K562 (cell line): ENCODE measurements around the gene MRPL2. TPM values are rescaled to one million over a fixed set of nuclear protein-coding genes. Genes with fewer than 3 reads are reported as not detected.

Experiments
- ARID1B ChIP-seq: fragments of 450-650 bp; IDR thresholded peaks from 2 replicates; pipeline ENCODE4 v1.6.1; 2016; ENCODE audit warnings: antibody characterized with exemption, mild to moderate bottlenecking, inconsistent platforms
- E2F3 ChIP-seq: fragments of 250-450 bp; sonication (Bioruptor Pico); IDR thresholded peaks from 2 replicates; pipeline ENCODE4 v1.4.0; 2020; ENCODE audit warnings: mild to moderate bottlenecking
- EP400 ChIP-seq: fragments of 450-650 bp; IDR thresholded peaks from 2 replicates; pipeline ENCODE4 v1.6.1; 2017; ENCODE audit warnings: antibody characterized with exemption, mild to moderate bottlenecking, moderate library complexity
- GABPB1 ChIP-seq: sonication (generic); formaldehyde crosslinking; IDR thresholded peaks from 2 replicates; pipeline ENCODE4 v1.8.0; 2022; ENCODE audit warnings: mild to moderate bottlenecking, missing genetic modification reagents
- KLF13 ChIP-seq: fragments of 450-650 bp; IDR thresholded peaks from 2 replicates; pipeline ENCODE4 v1.6.1; 2016; ENCODE audit warnings: missing genetic modification characterization, low read depth, mild to moderate bottlenecking, missing compliant biosample characterization, moderate library complexity, borderline replicate concordance
- NEUROD1 ChIP-seq: fragments of 150-350 bp; IDR thresholded peaks from 2 replicates; pipeline ENCODE4 v1.6.1; 2014; ENCODE audit warnings: borderline replicate concordance, low read length, low read depth; ENCODE audit not compliant: partially characterized antibody
- NR2C2 ChIP-seq, 2 experiments: fragments of 200-800 bp in 1 of 2; sonication (Bioruptor generic) in 1 of 2; sonication (generic) in 1 of 2; formaldehyde crosslinking in 1 of 2; IDR thresholded peaks; 2 replicates each; pipeline versions ENCODE4 v1.6.1 to v1.8.0; 2016 to 2022; ENCODE audit warnings: mild to moderate bottlenecking in 1 of 2, missing compliant biosample characterization in 1 of 2, missing genetic modification characterization in 1 of 2, missing genetic modification reagents in 1 of 2
- RBBP5 ChIP-seq: fragments of 200-600 bp; sonication (generic); IDR thresholded peaks from 2 replicates; pipeline ENCODE4 v1.6.1; 2012; ENCODE audit warnings: borderline replicate concordance, mild to moderate bottlenecking, low read length, control low read depth, inconsistent platforms; ENCODE audit not compliant: insufficient read depth, poor library complexity, severe bottlenecking
- RNF2 ChIP-seq: sonication (generic); IDR thresholded peaks from 2 replicates; pipeline ENCODE4 v1.6.1; 2016
- SAP30 ChIP-seq: fragments of 200-600 bp; sonication (generic); IDR thresholded peaks from 2 replicates; pipeline ENCODE4 v1.6.1; 2012; ENCODE audit warnings: borderline replicate concordance, low read depth, mild to moderate bottlenecking, moderate library complexity, low read length, control low read depth, inconsistent platforms; ENCODE audit not compliant: insufficient read depth, poor library complexity, severe bottlenecking
- SIX5 ChIP-seq, 2 experiments: IDR thresholded peaks; 2 replicates each; pipeline ENCODE4 v1.6.1; 2011; ENCODE audit warnings: low read length in 2 of 2, borderline replicate concordance in 1 of 2, low read depth in 1 of 2, mild to moderate bottlenecking in 1 of 2, moderate library complexity in 1 of 2; ENCODE audit not compliant: insufficient read depth in 1 of 2
- TAF15 ChIP-seq: fragments of 200-400 bp; formaldehyde crosslinking; IDR thresholded peaks from 2 replicates; pipeline ENCODE4 v1.6.1; 2017; ENCODE audit warnings: mild to moderate bottlenecking, low read depth, low read length, moderate library complexity
- TBP ChIP-seq: optimal IDR thresholded peaks from 2 replicates; pipeline ENCODE3; 2011; ENCODE audit warnings: low read depth, low read length, improper control_type of control experiment
- U2AF2 ChIP-seq: fragments of 200-400 bp; formaldehyde crosslinking; optimal IDR thresholded peaks from 2 replicates; pipeline ENCODE3; 2017; ENCODE audit warnings: low read depth, mild to moderate bottlenecking, low read length
- ZBTB7A ChIP-seq: IDR thresholded peaks from 2 replicates; pipeline ENCODE4 v1.6.1; 2011; ENCODE audit warnings: low read depth, mild to moderate bottlenecking, low read length, moderate library complexity, borderline replicate concordance; ENCODE audit not compliant: control insufficient read depth
- ZNF253 ChIP-seq: fragments of 250-450 bp; sonication (Bioruptor Pico); conservative IDR thresholded peaks from 2 replicates; pipeline ENCODE4 v1.6.1; 2021; ENCODE audit warnings: mild to moderate bottlenecking
- polyA plus RNA-seq, 8 experiments: library from polyadenylated mRNA; depleted of rRNA in 4 of 8; stranded (reverse) in 5 of 8; unstranded in 3 of 8; fragments of >200 nt; fragmentation: Nextera tagmentation in 2 of 8; fragmentation: Illumina TruSeq in 1 of 8; extraction: Ambion mirVana in 2 of 8; extraction: Trizol in 1 of 8; gene quantifications; 2 replicates each; pipeline versions ENCODE4 v1.2.1 to v1.2.3, GENCODE V29; 2011 to 2014; ENCODE audit warnings: inconsistent platforms in 1 of 8, missing spikeins in 1 of 8
- total RNA-seq, 7 experiments: library from RNA; depleted of rRNA in 6 of 7; stranded (reverse); fragments of >200 nt in 6 of 7; fragmentation: Illumina TruSeq in 2 of 7; extraction: Trizol in 2 of 7; gene quantifications; 2 replicates each; pipeline versions ENCODE4 v1.2.1 to v1.2.3, GENCODE V29; 2011 to 2021; ENCODE audit warnings: low replicate concordance in 1 of 7
- TF ChIP-seq, protein P1 (sequence below): fragments of 250-450 bp; sonication (Bioruptor Pico); IDR thresholded peaks from 2 replicates; pipeline ENCODE4 v1.4.0; 2020
- TF ChIP-seq, protein P2 (sequence below): sonication (generic); formaldehyde crosslinking; IDR thresholded peaks from 2 replicates; pipeline ENCODE4 v1.8.1; 2023; ENCODE audit warnings: mild to moderate bottlenecking, missing genetic modification reagents

Gene MRPL2
- total and polyA plus RNA-seq, 9 of the 15 experiments (the other 6 are each of a cell fraction or from before 2014, with no cell fraction given): 63.1 to 262 (median 121) TPM

DNA sequence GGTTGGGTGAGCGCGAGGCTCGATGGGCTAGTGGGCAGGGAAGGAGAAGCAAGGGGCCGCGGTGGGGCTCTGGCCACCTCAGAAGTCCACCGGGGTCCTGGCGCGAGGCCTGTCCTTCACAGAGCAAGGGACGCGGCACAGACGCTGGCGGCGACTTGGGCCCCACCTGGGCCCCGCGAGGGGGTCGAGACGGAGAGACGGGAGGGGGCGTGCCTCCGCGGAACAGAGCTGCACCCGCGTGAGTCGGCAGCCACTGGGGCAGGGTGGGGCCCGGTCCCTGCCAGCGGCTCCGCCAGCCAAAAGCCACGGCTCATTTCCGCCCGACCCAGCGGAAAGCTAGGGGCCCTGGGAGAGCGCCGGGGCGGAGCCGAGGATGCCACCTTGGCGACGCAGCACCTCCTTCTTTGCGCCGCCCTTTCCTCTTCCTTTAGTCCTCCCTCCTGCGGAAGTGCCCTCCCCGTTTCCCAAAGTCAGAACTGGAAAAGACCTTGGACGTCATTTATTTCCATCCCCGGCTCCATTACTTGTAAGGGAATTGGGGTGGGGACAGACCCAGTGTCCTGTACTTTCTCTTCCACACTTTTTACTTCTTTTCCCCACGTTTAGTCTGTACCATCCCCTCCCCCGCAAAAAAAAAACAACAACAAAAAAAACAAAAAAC lies 5.6 kb downstream of the MRPL2 start, which contains the start of gene CUL7 (continued):
- TF ChIP-seq, protein P1, sequence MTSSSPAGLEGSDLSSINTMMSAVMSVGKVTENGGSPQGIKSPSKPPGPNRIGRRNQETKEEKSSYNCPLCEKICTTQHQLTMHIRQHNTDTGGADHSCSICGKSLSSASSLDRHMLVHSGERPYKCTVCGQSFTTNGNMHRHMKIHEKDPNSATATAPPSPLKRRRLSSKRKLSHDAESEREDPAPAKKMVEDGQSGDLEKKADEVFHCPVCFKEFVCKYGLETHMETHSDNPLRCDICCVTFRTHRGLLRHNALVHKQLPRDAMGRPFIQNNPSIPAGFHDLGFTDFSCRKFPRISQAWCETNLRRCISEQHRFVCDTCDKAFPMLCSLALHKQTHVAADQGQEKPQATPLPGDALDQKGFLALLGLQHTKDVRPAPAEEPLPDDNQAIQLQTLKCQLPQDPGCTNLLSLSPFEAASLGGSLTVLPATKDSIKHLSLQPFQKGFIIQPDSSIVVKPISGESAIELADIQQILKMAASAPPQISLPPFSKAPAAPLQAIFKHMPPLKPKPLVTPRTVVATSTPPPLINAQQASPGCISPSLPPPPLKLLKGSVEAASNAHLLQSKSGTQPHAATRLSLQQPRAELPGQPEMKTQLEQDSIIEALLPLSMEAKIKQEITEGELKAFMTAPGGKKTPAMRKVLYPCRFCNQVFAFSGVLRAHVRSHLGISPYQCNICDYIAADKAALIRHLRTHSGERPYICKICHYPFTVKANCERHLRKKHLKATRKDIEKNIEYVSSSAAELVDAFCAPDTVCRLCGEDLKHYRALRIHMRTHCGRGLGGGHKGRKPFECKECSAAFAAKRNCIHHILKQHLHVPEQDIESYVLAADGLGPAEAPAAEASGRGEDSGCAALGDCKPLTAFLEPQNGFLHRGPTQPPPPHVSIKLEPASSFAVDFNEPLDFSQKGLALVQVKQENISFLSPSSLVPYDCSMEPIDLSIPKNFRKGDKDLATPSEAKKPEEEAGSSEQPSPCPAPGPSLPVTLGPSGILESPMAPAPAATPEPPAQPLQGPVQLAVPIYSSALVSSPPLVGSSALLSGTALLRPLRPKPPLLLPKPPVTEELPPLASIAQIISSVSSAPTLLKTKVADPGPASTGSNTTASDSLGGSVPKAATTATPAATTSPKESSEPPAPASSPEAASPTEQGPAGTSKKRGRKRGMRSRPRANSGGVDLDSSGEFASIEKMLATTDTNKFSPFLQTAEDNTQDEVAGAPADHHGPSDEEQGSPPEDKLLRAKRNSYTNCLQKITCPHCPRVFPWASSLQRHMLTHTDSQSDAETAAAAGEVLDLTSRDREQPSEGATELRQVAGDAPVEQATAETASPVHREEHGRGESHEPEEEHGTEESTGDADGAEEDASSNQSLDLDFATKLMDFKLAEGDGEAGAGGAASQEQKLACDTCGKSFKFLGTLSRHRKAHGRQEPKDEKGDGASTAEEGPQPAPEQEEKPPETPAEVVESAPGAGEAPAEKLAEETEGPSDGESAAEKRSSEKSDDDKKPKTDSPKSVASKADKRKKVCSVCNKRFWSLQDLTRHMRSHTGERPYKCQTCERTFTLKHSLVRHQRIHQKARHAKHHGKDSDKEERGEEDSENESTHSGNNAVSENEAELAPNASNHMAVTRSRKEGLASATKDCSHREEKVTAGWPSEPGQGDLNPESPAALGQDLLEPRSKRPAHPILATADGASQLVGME (CRISPR knock-in tag): peak; percentile 92
- TF ChIP-seq GABPB1 (peak; percentile 77; the same call in 1 of the 2 replicates), RBBP5 (peak; percentile 61), RNF2 (peak; percentile 80; the same call in 1 of the 2 replicates), ZBTB7A (peak; percentile 91), ZNF253 (CRISPR knock-in tag) (peak; percentile 51; the same call in 1 of the 2 replicates), U2AF2 (no peak), NEUROD1 (peak; percentile 68), ARID1B (peak; percentile 45; the same call in 1 of the 2 replicates), SAP30 (no peak), TAF15 (no peak), TBP (peak; percentile 69), KLF13 (tag) (peak; percentile 97), E2F3 (CRISPR knock-in tag) (0 out of 2 replicates have a peak, but pooled peaks have one; percentile 27), NR2C2 (CRISPR knock-in tag; IDR thresholded peaks at IDR 0.05) (no peak), NR2C2 (tag; IDR thresholded peaks at IDR 0.05) (peak; percentile 70; the same call in 1 of the 2 replicates), EP400 (peak; percentile 97), SIX5 (IDR thresholded peaks at IDR 0.05; ENCODE audit: borderline replicate concordance in 1 of 2, insufficient read depth in 1 of 2, low read depth in 1 of 2, low read length in 2 of 2) (no peak)
- TF ChIP-seq, protein P2, sequence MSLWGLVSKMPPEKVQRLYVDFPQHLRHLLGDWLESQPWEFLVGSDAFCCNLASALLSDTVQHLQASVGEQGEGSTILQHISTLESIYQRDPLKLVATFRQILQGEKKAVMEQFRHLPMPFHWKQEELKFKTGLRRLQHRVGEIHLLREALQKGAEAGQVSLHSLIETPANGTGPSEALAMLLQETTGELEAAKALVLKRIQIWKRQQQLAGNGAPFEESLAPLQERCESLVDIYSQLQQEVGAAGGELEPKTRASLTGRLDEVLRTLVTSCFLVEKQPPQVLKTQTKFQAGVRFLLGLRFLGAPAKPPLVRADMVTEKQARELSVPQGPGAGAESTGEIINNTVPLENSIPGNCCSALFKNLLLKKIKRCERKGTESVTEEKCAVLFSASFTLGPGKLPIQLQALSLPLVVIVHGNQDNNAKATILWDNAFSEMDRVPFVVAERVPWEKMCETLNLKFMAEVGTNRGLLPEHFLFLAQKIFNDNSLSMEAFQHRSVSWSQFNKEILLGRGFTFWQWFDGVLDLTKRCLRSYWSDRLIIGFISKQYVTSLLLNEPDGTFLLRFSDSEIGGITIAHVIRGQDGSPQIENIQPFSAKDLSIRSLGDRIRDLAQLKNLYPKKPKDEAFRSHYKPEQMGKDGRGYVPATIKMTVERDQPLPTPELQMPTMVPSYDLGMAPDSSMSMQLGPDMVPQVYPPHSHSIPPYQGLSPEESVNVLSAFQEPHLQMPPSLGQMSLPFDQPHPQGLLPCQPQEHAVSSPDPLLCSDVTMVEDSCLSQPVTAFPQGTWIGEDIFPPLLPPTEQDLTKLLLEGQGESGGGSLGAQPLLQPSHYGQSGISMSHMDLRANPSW: no peak; the same call in 1 of the 2 replicates
